ENCODE results near the gene SLC34A2.

GRCh38 chr4:25654971-25655963 lies at the start of gene SLC34A2:
- TF ChIP-seq CTCF (IDR thresholded peaks at IDR 0.05; ENCODE audit: low read depth, low read length) (no peak), EZH2phosphoT487 (IDR thresholded peaks at IDR 0.05; ENCODE audit: low read depth) (no peak)

All from OCI-LY3 (cell line).